Measurements from ENCODE around the gene OR10AD1. TPM values are rescaled to one million over a fixed set of nuclear protein-coding genes. Genes with fewer than 3 reads are reported as not detected.

The OR10AD1 gene
- polyA plus RNA-seq, 1 of the 3 experiments (the other 2 are of a cell fraction): not detected

DNA sequence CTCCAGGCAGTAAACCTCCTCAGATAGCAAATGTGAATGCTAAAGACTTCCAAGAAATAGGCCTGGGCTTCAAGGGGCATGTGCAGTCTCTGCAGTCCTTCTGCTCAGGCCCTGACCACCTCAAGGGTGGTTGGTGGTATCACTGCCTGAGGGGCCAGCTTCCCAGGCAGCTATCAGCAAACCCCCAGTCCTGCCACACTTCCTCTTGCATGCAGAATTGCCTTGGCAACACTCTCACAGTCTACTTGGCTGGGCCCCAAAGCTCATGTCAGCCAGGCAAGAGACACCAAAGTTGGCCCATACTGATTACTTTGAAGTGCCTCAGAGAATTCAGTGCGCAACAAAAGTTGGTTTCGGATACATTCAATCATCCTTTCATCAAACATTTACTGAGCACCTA is 42.3 kb downstream of the OR10AD1 start:
- H3K4me1 ChIP-seq (ENCODE audit: control insufficient read depth in 1 of 2, insufficient read depth in 2 of 2, low read depth in 1 of 2, low read length in 1 of 2): peaks cover 0 to 8% of the 10 kb centered on the region in 2 experiments; a peak in 2 of 4 replicates
- POLR2A ChIA-PET: no interaction called here
- DNase-seq: no peak
- no peaks in the 10 kb centered on the region for H3K9me3 ChIP-seq
- H3F3A ChIP-seq (replicated peaks; ENCODE audit: insufficient read depth): no peaks in the 10 kb centered on the region
- H2AFZ ChIP-seq (ENCODE audit: low read depth): no peak overlapping the region
- H3K36me3 ChIP-seq (replicated peaks in 1 of 2; ENCODE audit: control insufficient read depth in 1 of 2, insufficient read depth in 2 of 2, low read length in 1 of 2): no peaks in the 10 kb centered on the region
- no peaks in the 10 kb centered on the region for H3K27me3 ChIP-seq (ENCODE audit: insufficient read depth)
- H3K4me2 ChIP-seq: no peak overlapping the region
- H3K9ac ChIP-seq: no peak overlapping the region
- no peaks in the 10 kb centered on the region for H3K9me2 ChIP-seq
- H4K20me1 ChIP-seq (ENCODE audit: insufficient read depth): no peaks in the 10 kb centered on the region
- H3K79me2 ChIP-seq (ENCODE audit: insufficient read depth): peaks cover 10% of the 10 kb centered on the region
- H3K4me3 ChIP-seq (ENCODE audit: low read depth in 2 of 2, low read length in 1 of 2): no peak overlapping the region
- CTCF ChIA-PET: interaction anchor here (1.4 to 1.5 kb wide), 2 partner anchors 9 to 77 kb away, joined by 5 to 7 read pairs; no protein-coding TSS in a partner anchor
- no peak overlapping the region for H3K27ac ChIP-seq (ENCODE audit: low read depth in 2 of 2, low read length in 1 of 2)
- WGBS (ENCODE audit: low lambda C conversion rate): 86% methylated on average over 2 of the region's 2 CpGs
- TF ChIP-seq, protein P1, sequence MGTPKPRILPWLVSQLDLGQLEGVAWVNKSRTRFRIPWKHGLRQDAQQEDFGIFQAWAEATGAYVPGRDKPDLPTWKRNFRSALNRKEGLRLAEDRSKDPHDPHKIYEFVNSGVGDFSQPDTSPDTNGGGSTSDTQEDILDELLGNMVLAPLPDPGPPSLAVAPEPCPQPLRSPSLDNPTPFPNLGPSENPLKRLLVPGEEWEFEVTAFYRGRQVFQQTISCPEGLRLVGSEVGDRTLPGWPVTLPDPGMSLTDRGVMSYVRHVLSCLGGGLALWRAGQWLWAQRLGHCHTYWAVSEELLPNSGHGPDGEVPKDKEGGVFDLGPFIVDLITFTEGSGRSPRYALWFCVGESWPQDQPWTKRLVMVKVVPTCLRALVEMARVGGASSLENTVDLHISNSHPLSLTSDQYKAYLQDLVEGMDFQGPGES (IDR thresholded peaks at IDR 0.05; ENCODE audit: low read depth, low read length): no peak
- TF ChIP-seq RFX5 (IDR thresholded peaks at IDR 0.05; ENCODE audit: low read length): no peak
- no peak for TF ChIP-seq EP300 (IDR thresholded peaks at IDR 0.05; ENCODE audit: borderline replicate concordance in 1 of 2, low read depth in 1 of 2, low read length in 1 of 2)
- no peak for TF ChIP-seq CHD2 (IDR thresholded peaks at IDR 0.05; ENCODE audit: low read length, partially characterized antibody)
- no peak for TF ChIP-seq POLR2AphosphoS5 (IDR thresholded peaks at IDR 0.05; ENCODE audit: low read depth, low read length)
- no peak for TF ChIP-seq MXI1 (IDR thresholded peaks at IDR 0.05; ENCODE audit: low read depth, low read length)
- no peak for TF ChIP-seq FOXM1 (IDR thresholded peaks at IDR 0.05; ENCODE audit: low read depth)
- no peak for TF ChIP-seq NRF1 (IDR thresholded peaks at IDR 0.05; ENCODE audit: low read depth, low read length)
- no peak for TF ChIP-seq FOXJ3 (CRISPR knock-in tag; IDR thresholded peaks at IDR 0.05)
- TF ChIP-seq ELF1 (IDR thresholded peaks at IDR 0.05): no peak
- no peak for TF ChIP-seq TCF12 (IDR thresholded peaks at IDR 0.05)
- TF ChIP-seq GATA2 (CRISPR knock-in tag; IDR thresholded peaks at IDR 0.05): no peak
- no peak for TF ChIP-seq FOSL2 (IDR thresholded peaks at IDR 0.05; ENCODE audit: borderline replicate concordance, low read depth)

DNA sequence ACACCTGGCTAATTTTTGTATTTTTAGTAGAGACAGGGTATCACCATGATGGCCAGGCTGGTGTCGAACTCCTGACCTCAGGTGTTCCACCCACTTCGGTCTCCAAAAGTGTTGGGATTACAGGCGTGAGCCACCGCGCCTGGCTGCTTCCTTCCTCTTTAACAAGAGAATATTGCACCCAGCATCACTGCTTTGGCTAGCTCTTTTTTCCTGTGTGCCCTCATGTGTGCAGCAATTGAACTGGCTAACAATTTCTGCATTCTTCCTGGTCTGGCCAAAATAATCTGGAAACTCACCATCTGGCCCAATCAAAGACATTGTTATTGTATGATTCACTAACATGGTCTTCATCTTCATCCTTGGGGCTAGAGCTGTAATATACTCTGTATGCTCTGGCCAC is 43.0 kb downstream of the OR10AD1 start:
- no peak overlapping the region for H2AFZ ChIP-seq (ENCODE audit: low read depth)
- no peaks in the 10 kb centered on the region for H4K20me1 ChIP-seq (ENCODE audit: insufficient read depth)
- no peaks in the 10 kb centered on the region for H3K9me3 ChIP-seq
- CTCF ChIA-PET: interaction anchor here (1.0 to 1.5 kb wide), 4 partner anchors 10 to 255 kb away, joined by 3 to 7 read pairs (median 4); partner anchors contain the start of gene VDR
- no peak overlapping the region for H3K4me2 ChIP-seq
- H3K9ac ChIP-seq: no peak overlapping the region
- POLR2A ChIA-PET: no interaction called here
- no peaks in the 10 kb centered on the region for H3K27me3 ChIP-seq (ENCODE audit: insufficient read depth)
- no peaks in the 10 kb centered on the region for H3K36me3 ChIP-seq (replicated peaks in 1 of 2; ENCODE audit: control insufficient read depth in 1 of 2, insufficient read depth in 2 of 2, low read length in 1 of 2)
- TF ChIP-seq TAF1 (IDR thresholded peaks at IDR 0.05; ENCODE audit: borderline replicate concordance, low read depth, low read length) (no peak), MAX (IDR thresholded peaks at IDR 0.05; ENCODE audit: low read depth) (no peak)
- H3K9me2 ChIP-seq: no peaks in the 10 kb centered on the region
- H3K4me3 ChIP-seq (ENCODE audit: low read depth in 2 of 2, low read length in 1 of 2): no peak overlapping the region
- H3F3A ChIP-seq (replicated peaks; ENCODE audit: insufficient read depth): no peaks in the 10 kb centered on the region
- H3K79me2 ChIP-seq (ENCODE audit: insufficient read depth): peaks cover 15% of the 10 kb centered on the region
- no peak overlapping the region for H3K27ac ChIP-seq (ENCODE audit: low read depth in 2 of 2, low read length in 1 of 2)
- DNase-seq: no peak
- 82% methylated on average over 5 of the region's 5 CpGs for WGBS (ENCODE audit: low lambda C conversion rate)
- peaks cover 0 to 8% of the 10 kb centered on the region in 2 experiments; a peak in 2 of 4 replicates for H3K4me1 ChIP-seq (ENCODE audit: control insufficient read depth in 1 of 2, insufficient read depth in 2 of 2, low read depth in 1 of 2, low read length in 1 of 2)

All from SK-N-SH (cell line).